ENCODE measurements around the gene SERP1.

Gene SERP1

GRCh38 chr3:150527464-150528255 lies 18.6 kb downstream of the SERP1 start:
- DNase-seq (ENCODE audit: low read depth) = no peak
- no peak overlapping the region for H3K4me3 ChIP-seq (ENCODE audit: low read depth, low read length)
- TF ChIP-seq CTCF (IDR thresholded peaks at IDR 0.05; ENCODE audit: control insufficient read depth, extremely low read depth, insufficient read depth) = no peak

- H3K4me3 ChIP-seq (ENCODE audit: low read depth, low read length) = no peak overlapping the region
- DNase-seq (ENCODE audit: low read depth) = no peak
- no peak for TF ChIP-seq CTCF (IDR thresholded peaks at IDR 0.05; ENCODE audit: control insufficient read depth, extremely low read depth, insufficient read depth)
Measured at GRCh38 chr3:150523538-150523937, 22.8 kb downstream of the SERP1 start.

- TF ChIP-seq CTCF (IDR thresholded peaks at IDR 0.05; ENCODE audit: control insufficient read depth, extremely low read depth, insufficient read depth) = peak; percentile 11; the same call in 1 of the 2 replicates
- no peak for DNase-seq (ENCODE audit: low read depth)
- H3K4me3 ChIP-seq (ENCODE audit: low read depth, low read length) = no peak overlapping the region
Measured at GRCh38 chr3:150521463-150521862, 24.8 kb downstream of the SERP1 start.

GRCh38 chr3:150520408-150520807 lies 25.9 kb downstream of the SERP1 start:
- DNase-seq (ENCODE audit: low read depth) = no peak
- H3K4me3 ChIP-seq (ENCODE audit: low read depth, low read length) = no peak overlapping the region
- no peak for TF ChIP-seq CTCF (IDR thresholded peaks at IDR 0.05; ENCODE audit: control insufficient read depth, extremely low read depth, insufficient read depth)

GRCh38 chr3:150519026-150519425 lies 27.3 kb downstream of the SERP1 start:
- no peak for DNase-seq (ENCODE audit: low read depth)
- TF ChIP-seq CTCF (IDR thresholded peaks at IDR 0.05; ENCODE audit: control insufficient read depth, extremely low read depth, insufficient read depth) = no peak
- H3K4me3 ChIP-seq (ENCODE audit: low read depth, low read length) = no peak overlapping the region

- no peak overlapping the region for H3K4me3 ChIP-seq (ENCODE audit: low read depth, low read length)
- TF ChIP-seq CTCF (IDR thresholded peaks at IDR 0.05; ENCODE audit: control insufficient read depth, extremely low read depth, insufficient read depth) = no peak
- DNase-seq (ENCODE audit: low read depth) = no peak
Measured at GRCh38 chr3:150515210-150515609, 31.1 kb downstream of the SERP1 start.

Data from LNCaP clone FGC (cell line).